GM12891 (cell line): ENCODE data around the gene OCA2.

Source experiments
- PAX5 ChIP-seq: IDR thresholded peaks from 2 replicates; pipeline ENCODE4 v1.6.1; 2011; ENCODE audit warnings: low read length, moderate library complexity, mild to moderate bottlenecking; ENCODE audit not compliant: insufficient read depth, severe bottlenecking
- POLR2A ChIP-seq: IDR thresholded peaks from 2 replicates; pipeline ENCODE4 v1.6.1; 2011; ENCODE audit warnings: low read depth, low read length, control low read depth
- POLR2AphosphoS5 ChIP-seq: IDR thresholded peaks from 2 replicates; pipeline ENCODE4 v1.6.1; 2011; ENCODE audit warnings: low read depth, low read length, control low read depth
- SPI1 ChIP-seq: IDR thresholded peaks from 2 replicates; pipeline ENCODE4 v1.6.1; 2011; ENCODE audit warnings: low read depth, low read length, control low read depth
- TAF1 ChIP-seq: IDR thresholded peaks from 2 replicates; pipeline ENCODE4 v1.6.1; 2011; ENCODE audit warnings: low read depth, low read length, control low read depth

DNA sequence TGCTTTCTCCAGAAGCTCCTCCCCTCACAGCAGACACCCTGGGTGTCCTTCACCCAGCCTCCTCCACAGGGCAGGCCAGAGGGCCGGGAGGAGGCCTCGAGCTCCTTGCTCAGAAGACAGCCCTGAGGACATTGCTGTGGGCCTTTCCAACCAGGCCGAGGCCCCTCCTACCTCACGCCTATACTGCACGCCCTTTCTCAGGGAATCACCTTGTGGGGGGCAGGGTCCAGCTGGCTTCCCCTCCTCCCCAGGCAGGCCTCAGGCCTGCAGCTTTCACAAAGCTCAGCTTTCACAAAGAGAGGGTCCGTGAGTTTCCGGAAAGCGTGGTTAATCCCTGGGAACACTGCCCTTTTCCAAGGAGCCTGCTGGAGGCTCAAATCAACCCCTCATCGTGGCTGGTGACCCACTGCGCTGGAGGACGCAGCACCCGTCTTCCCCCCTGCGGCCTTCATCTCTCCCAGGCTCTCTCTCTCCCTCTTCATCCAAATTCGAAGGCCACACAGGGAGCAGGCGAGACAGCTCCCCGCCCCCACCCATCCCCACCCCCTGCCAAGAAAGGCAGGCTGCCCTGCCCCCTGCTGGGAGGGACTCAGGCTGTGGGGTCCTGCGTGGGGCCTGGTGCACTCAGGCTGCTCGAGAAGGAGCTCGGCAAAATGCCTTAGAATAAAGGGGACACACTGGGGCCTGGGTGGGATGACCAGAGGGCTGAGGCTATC, 79.4 kb downstream of the OCA2 start:
- TF ChIP-seq POLR2A, result no peak
- no peak for TF ChIP-seq POLR2AphosphoS5
- no peak for TF ChIP-seq PAX5
- TF ChIP-seq TAF1, result no peak
- TF ChIP-seq SPI1, result no peak
